Glutamatergic neuron (in vitro differentiated cells): ENCODE measurements around the gene HSD17B8. TPM values are rescaled to one million over a fixed set of nuclear protein-coding genes. Genes with fewer than 3 reads are reported as not detected.

Experiments
- DNase-seq: peaks from one replicate; pipeline ENCODE4 v3.0.0; 2022
- H3K27ac Mint-ChIP-seq: one replicate; pipeline ENCODE4 v1.8.0; 2020; ENCODE audit warnings: mild to moderate bottlenecking, mixed read lengths, inconsistent platforms; ENCODE audit not compliant: unreplicated experiment
- H3K27me3 Mint-ChIP-seq: one replicate; pipeline ENCODE4 v1.8.0; 2020; ENCODE audit warnings: mild to moderate bottlenecking, moderate library complexity, mixed read lengths, inconsistent platforms; ENCODE audit not compliant: unreplicated experiment
- H3K36me3 Mint-ChIP-seq: one replicate; pipeline ENCODE4 v1.8.0; 2020; ENCODE audit warnings: mild to moderate bottlenecking, mixed read lengths, inconsistent platforms; ENCODE audit not compliant: unreplicated experiment
- H3K4me1 Mint-ChIP-seq: one replicate; pipeline ENCODE4 v1.8.0; 2020; ENCODE audit warnings: mild to moderate bottlenecking, low read depth, mixed read lengths, inconsistent platforms; ENCODE audit not compliant: unreplicated experiment
- H3K4me3 Mint-ChIP-seq: one replicate; pipeline ENCODE4 v1.8.0; 2020; ENCODE audit warnings: mild to moderate bottlenecking, mixed read lengths, inconsistent platforms; ENCODE audit not compliant: unreplicated experiment
- H3K9me3 Mint-ChIP-seq: one replicate; pipeline ENCODE4 v1.8.0; 2020; ENCODE audit warnings: mild to moderate bottlenecking, moderate library complexity, mixed read lengths, inconsistent platforms; ENCODE audit not compliant: unreplicated experiment
- CTCF ChIP-seq: fragments of 200-600 bp; sonication (generic); IDR thresholded peaks from one replicate; pipeline ENCODE4 v1.5.0; 2021; ENCODE audit not compliant: partially characterized antibody, unreplicated experiment
- total RNA-seq: library from RNA; stranded (reverse); fragmentation: NEBNext Ultra II Directional; extraction: Animal tissue kit (Norgen Biotek cat#: 25700); gene quantifications from one replicate; pipeline ENCODE4 v1.2.1, GENCODE V29; 2021; ENCODE audit not compliant: unreplicated experiment

The HSD17B8 gene
- total RNA-seq, 1 donor from 2014 or later, result 4.6 TPM

- Mint-ChIP-seq H3K4me3 (no peak overlapping the region), H3K27ac (no peak overlapping the region), H3K36me3 (no peaks in the 10 kb centered on the region), H3K27me3 (peaks cover 3% of the 10 kb centered on the region), H3K9me3 (peaks cover 2% of the 10 kb centered on the region), H3K4me1 (no peaks in the 10 kb centered on the region)
- DNase-seq, result no peak
- TF ChIP-seq CTCF, result no peak
Measured at GRCh38 chr6:33171880-33172687, 32.4 kb upstream of the HSD17B8 start.

- DNase-seq, result no peak
- H3K36me3 Mint-ChIP-seq, result no peaks in the 10 kb centered on the region
- H3K4me3 Mint-ChIP-seq, result no peak overlapping the region
- peaks cover 3% of the 10 kb centered on the region for H3K27me3 Mint-ChIP-seq
- no peaks in the 10 kb centered on the region for H3K4me1 Mint-ChIP-seq
- no peak overlapping the region for H3K27ac Mint-ChIP-seq
- TF ChIP-seq CTCF, result no peak
- peaks cover 2% of the 10 kb centered on the region for H3K9me3 Mint-ChIP-seq
Measured at GRCh38 chr6:33172688-33173534, 31.5 kb upstream of the HSD17B8 start.

- Mint-ChIP-seq H3K27me3 (peaks cover 5% of the 10 kb centered on the region), H3K9me3 (peaks cover 2% of the 10 kb centered on the region), H3K4me3 (no peak overlapping the region), H3K4me1 (no peaks in the 10 kb centered on the region), H3K27ac (no peak overlapping the region), H3K36me3 (no peaks in the 10 kb centered on the region)
- no peak for DNase-seq
- TF ChIP-seq CTCF, result no peak
Measured at GRCh38 chr6:33173535-33174180, 30.8 kb upstream of the HSD17B8 start.

- no peak for TF ChIP-seq CTCF
- H3K4me3 Mint-ChIP-seq, result no peak overlapping the region
- H3K27ac Mint-ChIP-seq, result no peak overlapping the region
- no peaks in the 10 kb centered on the region for H3K36me3 Mint-ChIP-seq
- H3K9me3 Mint-ChIP-seq, result peaks cover 2% of the 10 kb centered on the region
- DNase-seq, result no peak
- H3K27me3 Mint-ChIP-seq, result peaks cover 5% of the 10 kb centered on the region
- H3K4me1 Mint-ChIP-seq, result no peaks in the 10 kb centered on the region
Measured at GRCh38 chr6:33174784-33175183, 29.7 kb upstream of the HSD17B8 start.
